Activated CD4-positive, alpha-beta T cell treated with anti-CD3 and anti-CD28 coated beads, Interleukin-2, amount 50 U/mL, for 24 hours (primary cell): ENCODE data around the gene TESK1.
"Not testable (repeated sequence)": the region's sequence is repeated elsewhere in the genome, so short reads cannot be mapped to it uniquely, and the experiment has no call there.

Experiments used
- DNase-seq, 2 donors: peaks; one replicate each; pipeline ENCODE4 v3.0.0-alpha.2; 2020; ENCODE audit warnings: low read depth in 1 of 2, low spot score in 1 of 2

Gene TESK1

DNA sequence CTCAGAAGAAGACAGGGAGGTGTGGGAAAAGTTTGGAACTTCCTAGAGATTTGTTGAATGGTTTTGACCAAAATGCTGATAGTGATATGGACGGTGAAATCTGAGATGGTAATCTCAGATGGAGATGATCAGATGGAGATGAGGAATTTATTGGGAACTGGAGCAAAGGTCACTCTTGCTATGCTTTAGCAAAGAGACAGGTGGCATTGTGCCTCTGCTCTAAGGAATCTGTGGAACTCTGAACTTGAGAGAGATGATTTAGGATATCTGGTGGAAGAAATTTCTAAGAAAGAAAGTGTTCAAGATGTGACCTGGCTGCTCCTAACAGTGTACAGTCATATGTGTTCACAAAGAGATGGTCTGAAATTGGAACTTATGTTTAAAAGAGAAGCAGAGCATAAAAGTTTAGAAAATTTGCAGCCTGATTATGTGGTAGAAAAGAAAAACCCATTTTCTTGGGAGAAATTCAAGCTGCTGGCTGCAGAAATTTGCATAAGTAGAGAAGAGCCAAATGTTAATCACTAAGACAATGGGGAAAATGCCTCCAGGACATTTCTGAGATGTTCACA lies 25.3 kb upstream of the TESK1 start:
- DNase-seq: not testable (repeated sequence)

GRCh38 chr9:35583521-35583920 lies 21.5 kb upstream of the TESK1 start:
- not testable (repeated sequence) for DNase-seq

GRCh38 chr9:35584681-35585080 lies 20.4 kb upstream of the TESK1 start:
- not testable (repeated sequence) for DNase-seq

GRCh38 chr9:35588506-35588905 lies 16.6 kb upstream of the TESK1 start:
- not testable (repeated sequence) for DNase-seq

GRCh38 chr9:35593581-35593980 lies 11.5 kb upstream of the TESK1 start:
- no peak for DNase-seq

- DNase-seq: no peak
These were observed 10.6 kb upstream of the TESK1 start for GRCh38 chr9:35594471-35594870.

- not testable (repeated sequence) for DNase-seq
These were observed 8.2 kb upstream of the TESK1 start for GRCh38 chr9:35596907-35597306.

GRCh38 chr9:35598866-35599590 lies 6.0 kb upstream of the TESK1 start:
- no peak for DNase-seq

DNA sequence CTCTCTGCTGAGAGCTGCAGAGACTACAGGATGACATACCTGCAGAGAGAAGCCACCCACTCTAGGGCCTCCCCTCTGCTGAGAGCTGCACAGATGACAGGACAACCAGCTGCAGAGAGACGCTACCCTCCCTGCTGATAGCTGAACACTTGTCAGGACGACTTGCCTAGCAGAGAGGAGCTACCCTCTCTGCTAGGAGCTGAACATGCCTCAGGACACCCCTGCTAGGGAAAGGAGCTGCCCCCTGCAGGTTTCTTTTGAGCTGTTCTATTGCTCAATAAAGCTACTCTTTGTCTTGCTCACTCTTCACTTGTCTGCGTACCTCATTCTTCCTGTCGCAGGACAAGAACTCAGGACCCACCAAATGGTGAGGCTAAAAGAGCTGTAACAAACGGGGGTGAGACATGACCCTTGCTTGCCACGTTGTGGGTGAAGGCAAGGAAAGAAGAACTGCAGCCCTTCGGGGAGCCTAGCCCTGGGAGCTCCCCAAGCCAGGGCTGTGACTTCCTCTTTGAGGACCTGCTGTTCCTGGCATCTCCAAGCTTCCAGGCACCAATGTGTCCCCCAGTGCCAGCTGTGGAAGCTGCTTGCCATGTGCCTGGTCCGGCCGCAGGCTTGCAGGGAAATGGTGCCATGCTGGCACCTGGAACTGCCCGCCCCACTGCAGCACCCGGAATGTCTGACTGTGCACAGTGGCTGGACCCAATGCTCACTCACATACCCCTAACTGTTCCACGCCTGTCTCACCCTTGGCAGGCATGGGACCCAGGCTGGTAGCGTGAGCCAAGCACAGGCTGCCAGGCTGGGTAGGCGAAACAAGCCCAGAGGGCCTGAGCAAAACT lies 5.1 kb upstream of the TESK1 start:
- no peak for DNase-seq

DNA sequence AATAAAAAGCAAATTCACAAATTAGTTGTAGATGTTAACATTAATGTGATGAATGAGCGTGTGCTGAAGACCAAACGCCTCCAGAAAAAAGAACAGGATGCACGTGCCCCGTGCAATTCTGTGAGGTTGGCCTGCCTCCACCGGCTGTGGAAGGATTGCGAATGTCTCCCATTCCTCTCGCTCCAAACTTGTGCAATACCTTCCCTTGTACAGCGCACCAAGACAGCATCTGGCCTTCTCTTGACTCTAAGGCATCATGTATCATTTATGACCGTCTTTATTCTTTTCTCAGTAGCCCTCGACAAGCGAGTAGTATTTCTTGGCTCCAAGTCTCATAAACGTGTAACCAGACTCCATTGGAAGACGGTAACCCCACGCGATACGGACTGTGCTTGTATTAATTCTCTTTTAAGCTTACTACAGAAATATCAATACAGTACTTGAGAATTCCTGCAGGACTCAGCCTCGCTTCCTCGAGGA lies 1.5 kb upstream of the TESK1 start:
- peak in 1 of 2 donors; percentile 9 for DNase-seq

GRCh38 chr9:35603986-35604577 lies 980 bp upstream of the TESK1 start:
- DNase-seq: peak; percentile 96 to 99

DNA sequence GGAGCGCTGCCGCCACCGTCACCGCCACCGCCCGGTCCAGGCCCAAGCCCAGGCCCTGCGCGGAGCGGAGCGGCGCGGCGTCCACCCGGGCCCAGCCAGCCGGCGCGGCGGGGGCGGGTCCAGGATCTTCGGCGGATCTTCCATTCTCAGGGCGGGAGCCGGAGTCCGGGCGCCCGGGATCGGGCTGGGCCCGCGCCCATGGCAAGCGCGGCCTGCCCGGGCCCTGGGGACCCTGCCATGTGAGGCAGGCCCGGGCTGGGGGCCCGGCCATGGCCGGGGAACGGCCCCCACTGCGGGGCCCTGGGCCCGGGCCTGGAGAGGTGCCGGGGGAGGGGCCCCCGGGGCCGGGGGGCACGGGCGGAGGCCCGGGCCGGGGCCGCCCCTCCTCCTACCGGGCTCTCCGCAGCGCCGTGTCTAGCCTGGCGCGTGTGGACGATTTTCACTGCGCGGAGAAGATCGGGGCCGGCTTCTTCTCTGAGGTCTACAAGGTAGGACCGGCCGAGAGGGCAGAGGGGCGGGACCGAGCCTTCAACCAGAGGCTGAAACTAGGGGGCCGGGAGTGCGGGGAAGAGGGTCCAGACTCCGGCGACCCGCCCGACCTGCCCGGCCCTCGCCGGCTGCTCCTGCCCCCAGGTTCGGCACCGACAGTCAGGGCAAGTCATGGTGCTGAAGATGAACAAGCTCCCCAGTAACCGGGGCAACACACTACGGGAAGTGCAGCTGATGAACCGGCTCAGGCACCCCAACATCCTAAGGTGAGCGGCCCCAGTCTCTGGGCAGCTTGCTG lies 482 bp downstream of the TESK1 start:
- no peak for DNase-seq

- DNase-seq: no peak
These were observed 1.1 kb downstream of the TESK1 start for GRCh38 chr9:35606138-35606504.

DNA sequence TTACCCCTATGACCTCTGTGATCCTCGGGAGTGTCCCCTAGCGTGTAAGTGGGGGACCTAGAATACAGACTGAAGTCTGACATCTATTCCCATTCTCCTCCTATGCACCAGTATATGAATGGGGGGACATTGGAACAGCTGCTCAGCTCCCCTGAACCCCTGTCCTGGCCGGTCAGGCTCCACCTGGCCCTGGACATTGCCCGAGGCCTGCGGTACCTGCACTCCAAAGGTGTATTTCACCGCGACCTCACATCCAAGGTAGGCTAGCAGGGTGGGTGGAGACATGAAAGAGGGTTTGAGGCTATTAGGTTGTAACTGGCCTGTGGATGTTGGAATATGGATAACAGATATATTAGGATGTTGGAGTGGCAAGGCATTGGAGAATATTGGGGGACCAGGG lies 1.7 kb downstream of the TESK1 start:
- no peak for DNase-seq

- DNase-seq: no peak
These were observed 3.2 kb downstream of the TESK1 start for GRCh38 chr9:35608221-35608620.

GRCh38 chr9:35609001-35609819 lies 4.1 kb downstream of the TESK1 start:
- no peak for DNase-seq

- DNase-seq: no peak
These were observed 4.7 kb downstream of the TESK1 start for GRCh38 chr9:35609820-35610163.

DNA sequence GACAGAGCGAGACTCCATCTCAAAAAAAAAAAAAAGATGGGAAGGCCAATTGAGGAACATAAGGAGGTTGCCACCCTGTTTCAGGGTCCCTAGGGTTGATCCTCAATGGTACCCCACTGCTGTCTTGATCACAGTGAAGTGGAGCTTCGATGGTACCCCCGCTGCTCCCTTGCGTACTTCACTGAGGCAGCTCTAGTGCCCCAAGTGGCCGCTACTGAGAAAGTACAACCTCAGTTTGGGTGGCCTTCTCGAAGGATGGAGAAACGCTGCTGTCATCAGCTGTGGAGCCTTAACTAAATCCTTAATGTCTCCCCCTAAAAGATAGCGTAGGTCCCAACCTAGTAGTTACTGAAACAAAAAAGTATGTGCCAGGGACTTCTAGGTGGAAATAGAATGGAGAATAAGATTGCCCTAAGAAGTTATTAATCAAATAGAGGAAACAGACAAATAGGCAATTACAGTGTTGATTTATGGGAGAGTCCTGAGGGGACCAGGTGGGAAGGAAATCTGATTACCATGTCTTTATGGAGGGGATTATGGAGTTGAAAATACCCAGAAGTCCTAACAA lies 6.3 kb downstream of the TESK1 start:
- DNase-seq: peak in 1 of 2 donors; percentile 43

- not testable (repeated sequence) for DNase-seq
These were observed 7.0 kb downstream of the TESK1 start for GRCh38 chr9:35612066-35612465.

DNA sequence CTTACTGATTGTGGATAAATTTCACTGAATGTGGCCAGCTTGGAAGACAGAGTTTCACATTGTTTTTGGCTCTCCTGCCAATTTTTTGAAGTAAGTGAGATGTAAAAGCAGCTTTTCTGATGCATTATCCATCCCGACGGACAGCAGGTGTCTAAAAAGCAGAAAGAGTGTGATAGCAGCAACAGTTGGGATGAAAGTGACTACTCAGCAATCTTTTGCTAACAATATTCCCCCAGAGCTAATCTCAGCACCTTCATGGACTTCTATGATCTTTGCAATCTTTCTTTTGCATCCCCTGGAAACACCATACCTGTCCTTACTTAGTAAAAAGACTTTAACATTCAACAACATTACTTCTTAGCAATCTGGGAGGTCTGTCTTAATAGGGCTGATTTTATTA lies 7.8 kb downstream of the TESK1 start:
- DNase-seq: no peak
